AML-193 (cell line): ENCODE measurements around the gene ARID3A.
"Not testable (repeated sequence)": the region's sequence is repeated elsewhere in the genome, so short reads cannot be mapped to it uniquely, and the experiment has no call there.

ENCODE experiments used
- DNase-seq, 2 experiments: peaks; one replicate each; lab custom pipeline; 2025; lab: John Stamatoyannopoulos, UW

ARID3A gene

GRCh38 chr19:925526-926322 lies at the start of gene ARID3A:
Gene ARID3A (plus strand): TSS chr19:926035. CDS start chr19:929529, 3,494 bp downstream.
- peak; percentile 80 to 83 for DNase-seq

DNA sequence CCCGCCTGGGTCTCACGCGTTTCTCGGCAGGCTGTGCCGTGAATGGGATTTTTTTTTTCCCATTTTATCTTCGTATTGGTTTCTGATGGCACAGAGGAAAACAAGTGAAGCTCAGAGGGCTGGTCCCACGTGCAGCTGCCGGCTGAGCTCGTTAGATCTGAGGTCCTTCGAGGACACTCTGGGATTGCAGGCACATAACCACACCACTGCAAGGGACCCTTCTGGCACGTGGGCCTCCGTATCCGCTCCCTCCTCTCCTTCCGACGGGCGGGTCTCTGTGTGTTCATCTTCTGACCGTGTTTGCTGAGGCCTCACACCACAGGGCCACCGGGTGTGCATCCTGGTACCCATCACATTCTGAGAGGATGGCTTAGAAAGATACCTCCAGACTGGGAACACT lies 49.7 kb upstream of the ARID3A start:
- no peak for DNase-seq

- no peak for DNase-seq
Observed at GRCh38 chr19:876780-877314, 49.0 kb upstream of the ARID3A start.

DNA sequence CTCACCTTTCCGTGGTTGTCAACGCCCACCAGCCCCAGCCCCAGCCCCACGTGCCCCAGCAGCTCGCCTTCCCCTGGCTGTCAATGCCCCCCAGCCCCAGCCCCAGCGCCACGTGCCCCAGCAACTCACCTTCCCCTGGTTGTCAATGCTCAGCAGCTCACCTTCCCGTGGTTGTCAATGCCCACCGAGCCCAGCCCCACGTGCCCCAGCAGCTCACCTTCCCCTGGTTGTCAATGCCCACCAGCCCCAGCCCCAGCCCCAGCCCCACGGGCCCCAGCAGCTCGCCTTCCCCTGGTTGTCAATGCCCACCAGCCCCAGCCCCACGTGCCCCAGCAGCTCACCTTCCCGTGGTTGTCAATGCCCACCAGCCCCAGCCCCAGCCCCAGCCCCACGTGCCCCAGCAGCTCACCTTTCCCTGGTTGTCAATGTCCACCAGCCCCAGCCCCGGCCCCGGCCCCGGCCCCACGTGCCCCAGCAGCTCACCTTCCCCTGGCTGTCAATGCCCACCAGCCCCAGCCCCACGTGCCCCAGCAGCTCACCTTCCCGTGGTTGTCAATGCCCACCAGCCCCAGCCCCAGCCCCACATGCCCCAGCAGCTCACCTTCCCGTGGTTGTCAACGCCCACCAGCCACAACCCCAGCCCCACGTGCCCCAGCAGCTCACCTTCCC lies 47.7 kb upstream of the ARID3A start:
- not testable (repeated sequence) for DNase-seq

GRCh38 chr19:878751-879561 lies 46.9 kb upstream of the ARID3A start:
- DNase-seq, result not testable (repeated sequence)

DNA sequence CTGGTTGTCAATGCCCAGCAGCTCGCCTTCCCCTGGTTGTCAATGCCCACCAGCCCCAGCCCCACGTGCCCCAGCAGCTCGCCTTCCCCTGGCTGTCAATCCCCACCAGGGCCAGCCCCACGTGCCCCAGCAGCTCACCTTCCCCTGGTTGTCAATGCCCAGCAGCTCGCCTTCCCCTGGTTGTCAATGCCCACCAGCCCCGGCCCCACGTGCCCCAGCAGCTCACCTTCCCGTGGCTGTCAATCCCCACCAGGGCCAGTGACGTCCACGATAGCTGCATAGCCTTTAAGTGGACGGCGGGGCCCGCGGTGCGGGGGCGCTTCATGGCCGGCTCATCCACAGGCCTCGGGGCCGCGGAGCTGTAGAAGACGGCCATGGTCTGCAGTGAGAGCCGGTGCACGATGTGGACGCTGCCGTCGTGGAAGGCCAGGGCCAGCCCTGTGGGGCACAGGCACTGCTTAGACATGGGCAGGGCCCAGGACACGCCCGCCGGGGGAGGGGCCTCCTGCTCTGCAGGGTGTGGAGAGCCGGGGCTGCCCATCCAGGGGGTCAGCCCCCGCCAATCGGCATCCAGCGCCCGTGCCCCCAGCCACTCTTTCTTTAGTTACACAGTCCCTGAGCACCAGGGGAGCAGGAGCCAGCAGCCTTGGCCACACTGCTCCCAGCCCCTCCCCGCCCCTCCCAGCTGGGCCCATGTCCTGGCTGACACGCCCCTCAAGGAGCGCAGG lies 46.0 kb upstream of the ARID3A start:
- DNase-seq, result no peak

- DNase-seq, result no peak
Observed at GRCh38 chr19:881385-882071, 44.3 kb upstream of the ARID3A start.

GRCh38 chr19:882871-883497 lies 42.9 kb upstream of the ARID3A start:
- DNase-seq, result no peak

- DNase-seq, result no peak
Observed at GRCh38 chr19:883661-884211, 42.1 kb upstream of the ARID3A start.

DNA sequence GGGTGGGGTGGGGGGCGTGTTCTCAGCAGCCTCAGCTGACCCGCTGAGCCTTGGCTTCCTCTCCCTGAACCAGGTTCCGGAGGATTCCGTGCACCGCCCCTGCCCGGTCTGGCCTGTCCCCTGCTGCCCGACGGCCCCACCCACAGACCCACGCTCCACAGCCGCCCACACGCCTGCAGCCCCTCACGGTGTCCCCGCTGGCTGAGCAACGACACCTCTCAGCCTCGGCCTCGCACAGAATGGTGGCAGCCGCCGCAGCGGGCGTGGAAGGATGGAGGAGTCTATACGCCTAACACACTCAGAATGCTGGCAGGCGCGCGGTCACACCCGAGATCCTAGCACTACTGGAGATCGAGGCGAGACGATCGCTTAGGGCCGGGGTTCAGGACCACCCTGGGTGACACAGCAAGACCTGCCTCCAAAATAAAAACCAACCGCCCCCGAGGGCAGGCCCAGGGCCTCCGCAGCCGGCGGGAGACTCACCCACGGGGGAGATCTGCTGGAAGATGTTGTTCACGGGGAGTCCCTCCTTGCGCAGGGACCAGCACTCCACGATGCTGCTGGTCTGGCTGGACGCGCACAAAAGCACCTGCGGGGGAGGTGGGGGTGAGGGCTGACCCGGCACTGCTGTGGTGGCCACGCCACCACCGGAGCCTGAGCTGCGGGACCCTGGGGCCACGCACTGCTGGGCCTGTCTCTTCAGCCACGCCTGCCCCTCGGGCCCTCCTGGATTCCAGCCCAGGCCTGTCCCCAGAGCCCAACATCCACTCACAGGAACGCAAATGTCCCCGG lies 41.2 kb upstream of the ARID3A start:
- no peak for DNase-seq

DNA sequence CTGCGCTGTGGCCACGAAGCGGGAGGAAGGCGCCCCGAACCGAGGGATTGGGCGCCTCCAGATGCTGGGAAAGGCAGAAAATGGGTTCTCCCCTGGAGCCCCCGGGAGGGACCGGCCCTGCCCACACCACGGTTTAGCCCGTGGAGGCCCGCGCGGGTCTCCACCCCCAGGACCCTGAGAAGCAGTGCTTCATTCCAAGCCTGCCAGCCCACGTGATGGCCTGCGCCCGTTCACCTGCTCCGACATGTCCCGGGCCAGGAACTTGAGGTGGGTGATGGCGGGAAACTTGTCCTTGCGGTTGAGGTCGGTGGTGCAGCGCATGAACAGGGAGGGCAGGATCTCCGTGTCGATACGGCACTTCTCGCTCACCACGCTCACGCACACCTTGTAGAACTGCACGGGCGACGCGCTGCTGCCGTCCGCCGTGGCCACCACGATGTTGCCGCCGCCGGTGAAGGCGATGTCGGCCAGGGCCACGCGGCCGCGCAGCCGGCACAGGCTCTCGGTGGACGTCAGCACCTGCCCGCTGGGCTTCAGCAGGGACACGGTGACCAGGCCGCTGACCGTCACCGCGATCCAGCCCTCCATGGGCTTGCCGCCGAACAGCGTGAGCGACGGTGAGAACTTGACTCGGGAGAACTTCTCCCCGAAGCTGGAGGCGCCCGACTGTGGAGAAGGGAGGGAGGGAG lies 40.2 kb upstream of the ARID3A start:
- no peak for DNase-seq

DNA sequence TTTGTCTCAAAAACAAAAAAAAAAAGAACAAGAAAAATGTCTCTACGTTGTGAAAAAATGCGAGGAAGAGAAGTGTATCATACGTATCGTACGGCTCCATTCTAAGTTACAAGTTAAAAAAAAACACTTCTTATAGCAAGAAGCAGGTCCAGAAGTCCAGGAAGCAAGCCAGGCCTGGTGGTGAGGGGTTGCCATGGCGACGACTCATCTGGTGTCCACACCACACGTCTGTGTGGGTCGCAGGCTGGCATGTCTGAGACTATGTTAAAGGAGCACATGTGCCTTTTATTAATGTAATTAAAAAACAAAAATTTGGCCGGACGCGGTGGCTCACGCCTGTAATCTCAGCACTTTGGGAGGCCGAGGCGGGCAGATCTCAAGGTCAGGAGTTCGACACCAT lies 38.8 kb upstream of the ARID3A start:
- no peak for DNase-seq

DNA sequence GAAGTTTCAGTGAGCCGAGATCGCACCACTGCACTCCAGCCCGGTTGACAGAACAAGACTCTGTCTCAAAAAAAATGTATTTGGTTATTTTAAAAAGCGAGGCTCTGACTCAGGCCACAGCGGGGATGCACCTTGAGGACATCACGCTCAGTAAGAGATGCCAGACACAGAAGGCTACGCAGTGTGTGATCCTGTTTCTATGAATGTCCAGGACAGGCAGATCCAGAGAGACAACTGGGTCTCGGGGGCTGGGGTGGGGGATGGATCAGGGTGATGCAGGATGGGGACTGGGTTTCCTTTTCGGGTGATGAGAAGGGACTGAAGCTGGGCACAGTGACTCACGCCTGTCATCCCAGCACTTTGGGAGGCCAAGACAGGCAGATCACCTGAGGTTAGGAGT lies 38.2 kb upstream of the ARID3A start:
- DNase-seq, result no peak

DNA sequence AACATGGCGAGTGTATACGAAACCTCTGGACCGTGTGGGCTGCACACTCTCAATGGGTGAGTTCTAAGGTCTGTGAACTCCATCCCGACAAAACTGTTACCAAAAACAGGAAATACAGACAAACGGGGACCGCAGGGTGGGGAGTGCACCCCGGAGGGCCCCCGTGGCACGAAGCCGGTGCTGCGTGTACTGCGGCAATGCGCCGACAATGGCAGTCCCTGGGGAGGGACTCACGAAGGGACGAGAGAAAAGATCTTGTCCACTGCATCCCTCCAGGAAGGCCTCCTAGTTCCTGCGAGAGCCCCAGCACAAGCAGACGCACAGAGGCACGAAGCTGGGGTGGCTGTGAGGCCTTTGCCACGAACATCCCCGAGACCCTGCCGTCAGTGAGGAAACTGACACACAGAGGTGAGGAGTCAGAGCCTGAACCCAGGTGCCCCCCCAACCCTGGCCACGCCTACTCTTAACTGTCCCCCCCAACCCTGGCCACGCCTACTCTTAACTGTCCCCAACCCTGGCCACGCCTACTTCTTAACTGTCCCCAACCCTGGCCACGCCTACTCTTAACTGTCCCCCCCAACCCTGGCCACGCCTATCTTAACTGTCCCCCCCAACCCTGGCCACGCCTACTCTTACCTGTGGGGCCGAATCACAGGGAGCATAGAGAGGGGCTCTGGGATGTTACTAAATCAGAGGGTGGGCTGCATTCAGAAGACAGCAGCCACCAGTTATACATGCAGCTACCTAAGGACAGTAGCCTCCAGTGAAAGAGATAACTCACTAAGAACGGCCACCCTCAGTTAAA lies 37.1 kb upstream of the ARID3A start:
- no peak for DNase-seq

DNA sequence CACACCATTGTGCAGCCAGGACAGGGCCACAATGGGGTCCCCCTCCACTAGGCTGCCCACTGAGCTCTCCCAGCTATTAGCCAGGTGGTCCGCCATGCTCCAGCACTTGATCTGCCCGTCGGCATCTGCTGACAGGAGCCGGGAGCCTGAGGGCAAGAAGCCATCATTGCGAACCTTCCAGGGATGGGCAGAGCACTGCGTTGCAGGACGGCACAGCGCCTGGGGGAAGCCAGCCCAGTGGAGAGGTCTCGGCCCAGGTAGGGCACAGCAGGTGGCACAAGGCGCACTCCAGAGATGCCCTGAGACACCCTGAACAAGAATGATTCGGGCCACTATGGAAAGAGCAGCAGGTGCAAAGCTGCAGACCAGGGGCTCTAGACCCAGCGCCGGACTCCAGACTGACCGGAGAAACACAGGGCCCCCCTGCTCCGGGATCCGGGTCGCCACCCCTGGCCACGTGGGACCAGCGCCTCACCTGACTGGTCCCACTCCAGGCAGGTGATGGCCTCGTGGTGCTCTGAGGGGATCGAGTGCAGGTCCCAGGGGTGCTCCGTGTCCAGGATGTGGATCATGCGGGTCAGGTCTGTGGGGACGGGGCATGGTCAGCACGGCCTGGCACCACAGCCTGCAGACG lies 36.1 kb upstream of the ARID3A start:
- no peak for DNase-seq

DNA sequence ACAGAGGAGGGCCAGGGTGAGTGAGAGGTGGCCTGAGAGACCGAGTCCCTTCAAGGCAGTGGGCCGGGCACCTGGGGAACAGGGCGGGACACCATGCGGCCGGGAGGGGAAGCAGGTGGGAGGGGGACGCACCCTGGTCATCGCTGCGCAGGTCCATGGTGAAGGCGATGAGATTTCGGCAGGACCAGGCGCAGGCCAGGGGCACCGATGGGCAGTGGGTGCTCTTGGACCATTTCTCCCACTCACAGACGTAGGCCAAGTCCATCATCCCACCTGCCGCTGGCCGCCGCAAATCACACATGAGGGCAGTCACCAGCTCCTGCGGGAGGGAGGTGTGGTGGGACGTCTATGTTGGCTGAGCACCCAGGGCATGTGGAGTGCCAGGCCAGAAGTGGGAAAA lies 35.0 kb upstream of the ARID3A start:
- DNase-seq, result no peak

DNA sequence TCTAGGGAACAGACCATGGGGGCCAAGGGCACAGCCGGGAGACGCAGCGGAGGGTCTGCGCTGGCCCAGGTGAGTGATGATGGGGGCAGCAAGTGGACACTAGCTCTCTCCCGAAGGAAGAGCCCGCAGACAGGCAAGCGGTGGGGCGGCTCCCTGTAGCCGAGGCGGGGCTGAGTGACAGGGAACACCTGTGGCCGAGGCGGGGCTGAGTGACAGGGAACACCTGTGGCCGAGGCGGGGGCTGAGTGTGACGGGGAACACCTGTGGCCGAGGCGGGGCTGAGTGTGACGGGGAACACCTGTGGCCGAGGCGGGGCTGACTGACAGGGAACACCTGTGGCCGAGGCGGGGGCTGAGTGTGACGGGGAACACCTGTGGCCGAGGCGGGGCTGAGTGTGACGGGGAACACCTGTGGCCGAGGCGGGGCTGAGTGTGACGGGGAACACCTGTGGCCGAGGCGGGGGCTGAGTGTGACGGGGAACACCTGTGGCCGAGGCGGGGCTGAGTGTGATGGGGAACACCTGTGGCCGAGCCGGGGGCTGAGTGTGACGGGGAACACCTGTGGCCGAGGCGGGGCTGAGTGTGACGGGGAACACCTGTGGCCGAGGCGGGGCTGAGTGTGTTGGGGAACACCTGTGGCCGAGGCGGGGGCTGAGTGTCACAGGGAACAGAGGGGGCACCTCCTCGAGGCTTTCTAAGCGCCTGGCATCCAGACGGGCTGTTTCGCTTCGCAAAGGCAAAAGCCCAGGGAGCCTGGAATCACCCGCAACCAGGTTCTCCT lies 34.2 kb upstream of the ARID3A start:
- DNase-seq, result not testable (repeated sequence)
